K562 (cell line): ENCODE data around the gene EMILIN1. TPM values are rescaled to one million over a fixed set of nuclear protein-coding genes. Genes with fewer than 3 reads are reported as not detected.

ENCODE experiments used
- ATF1 ChIP-seq, 2 experiments: fragments of 450-650 bp in 1 of 2; IDR thresholded peaks; 2 replicates each; pipeline ENCODE4 v1.6.1; 2016; ENCODE audit warnings: missing compliant biosample characterization in 1 of 2, missing genetic modification characterization in 1 of 2
- CCAR2 ChIP-seq: fragments of 200-400 bp; formaldehyde crosslinking; IDR thresholded peaks from 2 replicates; pipeline ENCODE4 v1.6.1; 2017; ENCODE audit warnings: mild to moderate bottlenecking, low read depth, low read length
- CSDE1 ChIP-seq, 2 experiments: fragments of 450-650 bp; IDR thresholded peaks; 2 replicates each; pipeline ENCODE4 v1.6.1; 2016; ENCODE audit warnings: mild to moderate bottlenecking in 1 of 2
- E2F6 ChIP-seq, 2 experiments: IDR thresholded peaks; 2 replicates each; pipeline ENCODE4 v1.6.1; 2011; ENCODE audit warnings: borderline replicate concordance in 1 of 2, control low read depth in 1 of 2, low read depth in 1 of 2, low read length in 1 of 2, mild to moderate bottlenecking in 1 of 2, mixed read lengths in 1 of 2, moderate library complexity in 1 of 2; ENCODE audit not compliant: insufficient read depth in 1 of 2, insufficient read length in 1 of 2, poor library complexity in 1 of 2, severe bottlenecking in 1 of 2; ENCODE audit errors: extremely low read depth in 1 of 2
- FOXA3 ChIP-seq, 2 experiments: fragments of 450-650 bp in 1 of 2; sonication (generic) in 1 of 2; formaldehyde crosslinking; IDR thresholded peaks in 1 of 2; conservative IDR thresholded peaks in 1 of 2; 2 replicates each; pipeline versions ENCODE4 v1.4.0 to v1.8.0; 2020 to 2022; ENCODE audit warnings: mild to moderate bottlenecking in 2 of 2, missing genetic modification reagents in 1 of 2
- FOXP1 ChIP-seq: sonication (generic); formaldehyde crosslinking; IDR thresholded peaks from 2 replicates; pipeline ENCODE4 v1.8.0; 2022; ENCODE audit warnings: mild to moderate bottlenecking, missing genetic modification reagents
- GABPB1 ChIP-seq: sonication (generic); formaldehyde crosslinking; IDR thresholded peaks from 2 replicates; pipeline ENCODE4 v1.8.0; 2022; ENCODE audit warnings: mild to moderate bottlenecking, missing genetic modification reagents
- GATA2 ChIP-seq: sonication (generic); formaldehyde crosslinking; IDR thresholded peaks from 2 replicates; pipeline ENCODE4 v1.4.0; 2020; ENCODE audit warnings: mild to moderate bottlenecking, missing genetic modification reagents
- L3MBTL2 ChIP-seq: fragments of 450-650 bp; IDR thresholded peaks from 2 replicates; pipeline ENCODE4 v1.6.1; 2016; ENCODE audit warnings: mild to moderate bottlenecking, moderate library complexity
- MITF ChIP-seq: IDR thresholded peaks from 2 replicates; pipeline ENCODE4 v1.6.1; 2014; ENCODE audit warnings: antibody characterized with exemption
- NR2C2 ChIP-seq, 2 experiments: fragments of 200-800 bp in 1 of 2; sonication (Bioruptor generic) in 1 of 2; sonication (generic) in 1 of 2; formaldehyde crosslinking in 1 of 2; IDR thresholded peaks; 2 replicates each; pipeline versions ENCODE4 v1.6.1 to v1.8.0; 2016 to 2022; ENCODE audit warnings: mild to moderate bottlenecking in 1 of 2, missing compliant biosample characterization in 1 of 2, missing genetic modification characterization in 1 of 2, missing genetic modification reagents in 1 of 2
- PCBP1 ChIP-seq: fragments of 200-400 bp; formaldehyde crosslinking; IDR thresholded peaks from 2 replicates; pipeline ENCODE4 v1.6.1; 2018; ENCODE audit warnings: mild to moderate bottlenecking, low read depth, low read length; ENCODE audit not compliant: poor library complexity, severe bottlenecking
- PHTF2 ChIP-seq: fragments of 250-450 bp; sonication (Bioruptor Pico); IDR thresholded peaks from 2 replicates; pipeline ENCODE4 v1.5.0; 2021; ENCODE audit warnings: mild to moderate bottlenecking
- POLR2H ChIP-seq: IDR thresholded peaks from 2 replicates; pipeline ENCODE4 v1.6.1; 2016; ENCODE audit warnings: missing genetic modification characterization, low read depth, mild to moderate bottlenecking, control low read depth, missing compliant biosample characterization, moderate library complexity
- PTTG1 ChIP-seq: fragments of 450-650 bp; IDR thresholded peaks from 2 replicates; pipeline ENCODE4 v1.6.1; 2016; ENCODE audit warnings: low read depth, mild to moderate bottlenecking, missing genetic modification characterization, missing compliant biosample characterization
- SMAD3 ChIP-seq: fragments of 450-650 bp; formaldehyde crosslinking; conservative IDR thresholded peaks from 2 replicates; pipeline ENCODE4 v1.4.0; 2020; ENCODE audit warnings: mild to moderate bottlenecking
- SMARCB1 ChIP-seq: IDR thresholded peaks from 2 replicates; pipeline ENCODE4 v1.6.1; 2011; ENCODE audit warnings: improper control_type of control experiment, low read depth; ENCODE audit not compliant: insufficient read length
- TCF7L2 ChIP-seq: fragments of 150-350 bp; IDR thresholded peaks from 2 replicates; pipeline ENCODE4 v1.6.1; 2016; ENCODE audit warnings: low read depth, mild to moderate bottlenecking, low read length, moderate library complexity
- ZNF449 ChIP-seq: fragments of 250-450 bp; sonication (Bioruptor Pico); IDR thresholded peaks from 2 replicates; pipeline ENCODE4 v1.8.0; 2022; ENCODE audit warnings: moderate library complexity, mild to moderate bottlenecking, inconsistent platforms
- ZNF561 ChIP-seq: fragments of 450-650 bp; formaldehyde crosslinking; conservative IDR thresholded peaks from 2 replicates; pipeline ENCODE4 v1.4.0; 2020; ENCODE audit warnings: mild to moderate bottlenecking, moderate library complexity
- ZNF639 ChIP-seq, 2 experiments: fragments of 200-800 bp in 1 of 2; sonication (Bioruptor generic) in 1 of 2; sonication (generic) in 1 of 2; formaldehyde crosslinking in 1 of 2; IDR thresholded peaks in 1 of 2; conservative IDR thresholded peaks in 1 of 2; 2 replicates each; pipeline versions ENCODE4 v1.5.0 to v1.6.1; 2016 to 2020; ENCODE audit warnings: missing compliant biosample characterization in 1 of 2, missing genetic modification characterization in 1 of 2, missing genetic modification reagents in 1 of 2
- polyA plus RNA-seq, 8 experiments: library from polyadenylated mRNA; depleted of rRNA in 4 of 8; stranded (reverse) in 5 of 8; unstranded in 3 of 8; fragments of >200 nt; fragmentation: Nextera tagmentation in 2 of 8; fragmentation: Illumina TruSeq in 1 of 8; extraction: Ambion mirVana in 2 of 8; extraction: Trizol in 1 of 8; gene quantifications; 2 replicates each; pipeline versions ENCODE4 v1.2.1 to v1.2.3, GENCODE V29; 2011 to 2014; ENCODE audit warnings: inconsistent platforms in 1 of 8, missing spikeins in 1 of 8
- total RNA-seq, 7 experiments: library from RNA; depleted of rRNA in 6 of 7; stranded (reverse); fragments of >200 nt in 6 of 7; fragmentation: Illumina TruSeq in 2 of 7; extraction: Trizol in 2 of 7; gene quantifications; 2 replicates each; pipeline versions ENCODE4 v1.2.1 to v1.2.3, GENCODE V29; 2011 to 2021; ENCODE audit warnings: low replicate concordance in 1 of 7

The EMILIN1 gene
- total and polyA plus RNA-seq, 9 of the 15 experiments (the other 6 are each of a cell fraction or from before 2014, with no cell fraction given), result 0.04 to 2.7 (median 0.54) TPM; not detected in 2

GRCh38 chr2:27086090-27086723 is 7.8 kb downstream of the EMILIN1 start (continued):
- TF ChIP-seq MITF, result peak; percentile 86
- peak; percentile 23 for TF ChIP-seq PCBP1
- TF ChIP-seq PTTG1 (tag), result no peak
- TF ChIP-seq FOXP1, result peak; percentile 56; the same call in 1 of the 2 replicates
- no peak; the same call in 1 of the 2 replicates for TF ChIP-seq NR2C2 (CRISPR knock-in tag; IDR thresholded peaks at IDR 0.05)
- TF ChIP-seq NR2C2 (tag; IDR thresholded peaks at IDR 0.05), result 0 out of 2 replicates have a peak, but pooled peaks have one; percentile 35
- TF ChIP-seq E2F6 (IDR thresholded peaks at IDR 0.05; ENCODE audit: borderline replicate concordance in 1 of 2, extremely low read depth in 1 of 2, insufficient read depth in 1 of 2, insufficient read length in 1 of 2, low read depth in 1 of 2, low read length in 1 of 2, poor library complexity in 1 of 2, severe bottlenecking in 1 of 2), result peak; percentile 90 to 94
- TF ChIP-seq CSDE1 (IDR thresholded peaks at IDR 0.05), result no peak
- no peak for TF ChIP-seq CCAR2
- no peak for TF ChIP-seq ZNF449 (CRISPR knock-in tag)
- no peak for TF ChIP-seq GATA2 (CRISPR knock-in tag)
- no peak for TF ChIP-seq SMARCB1
- peak; percentile 93 for TF ChIP-seq L3MBTL2
- TF ChIP-seq ATF1 (CRISPR knock-in tag; IDR thresholded peaks at IDR 0.05), result peak; percentile 58; the same call in 1 of the 2 replicates
- peak; percentile 73 for TF ChIP-seq ATF1 (tag; IDR thresholded peaks at IDR 0.05)
- peak in 1 of 2 experiments; percentile 72; a peak in 1 of 4 replicates for TF ChIP-seq ZNF639 (CRISPR knock-in tag; conservative IDR thresholded peaks at IDR 0.05 in 1 of 2, IDR thresholded peaks at IDR 0.05 in 1 of 2)
- no peak for TF ChIP-seq PHTF2 (CRISPR knock-in tag)
- peak; percentile 46; the same call in 1 of the 2 replicates for TF ChIP-seq GABPB1 (CRISPR knock-in tag)
- TF ChIP-seq SMAD3, result no peak
- TF ChIP-seq ZNF561 (CRISPR knock-in tag), result no peak
- TF ChIP-seq FOXA3 (CRISPR knock-in tag; conservative IDR thresholded peaks at IDR 0.05 in 1 of 2, IDR thresholded peaks at IDR 0.05 in 1 of 2), result no peak
- TF ChIP-seq TCF7L2, result no peak
- TF ChIP-seq POLR2H (tag), result no peak
